HG03520 (cell line): ENCODE measurements around the gene THOP1.

Experiments
- ATAC-seq: cut with Tn5 transposase; IDR thresholded peaks from one replicate; pipeline ENCODE4 v1.9.1; 2021; ENCODE audit warnings: mild to moderate bottlenecking, moderate library complexity; ENCODE audit not compliant: unreplicated experiment

Gene THOP1

GRCh38 chr19:2802826-2803225 is 17.5 kb downstream of the THOP1 start:
- no peak for ATAC-seq

- ATAC-seq, result no peak
Observed at GRCh38 chr19:2803486-2804155, 18.3 kb downstream of the THOP1 start.

- ATAC-seq, result no peak
Observed at GRCh38 chr19:2804156-2805004, 19.1 kb downstream of the THOP1 start.

GRCh38 chr19:2805261-2805900 is 20.1 kb downstream of the THOP1 start:
- ATAC-seq, result no peak

- no peak for ATAC-seq
Observed at GRCh38 chr19:2805991-2806649, 20.8 kb downstream of the THOP1 start.

GRCh38 chr19:2806736-2807378 is 21.6 kb downstream of the THOP1 start:
- ATAC-seq, result no peak

GRCh38 chr19:2807379-2808128 is 22.3 kb downstream of the THOP1 start:
- no peak for ATAC-seq

- no peak for ATAC-seq
Observed at GRCh38 chr19:2808129-2808941, 23.0 kb downstream of the THOP1 start.

GRCh38 chr19:2809387-2810140 is 24.3 kb downstream of the THOP1 start:
- ATAC-seq, result no peak

GRCh38 chr19:2810141-2811091 is 25.1 kb downstream of the THOP1 start:
- no peak for ATAC-seq

- ATAC-seq, result no peak
Observed at GRCh38 chr19:2811221-2811722, 26.0 kb downstream of the THOP1 start.

GRCh38 chr19:2811735-2812413 is 26.6 kb downstream of the THOP1 start:
- no peak for ATAC-seq

- ATAC-seq, result no peak
Observed at GRCh38 chr19:2812414-2813234, 27.3 kb downstream of the THOP1 start.

GRCh38 chr19:2813235-2814160 is 28.2 kb downstream of the THOP1 start:
- no peak for ATAC-seq

- no peak for ATAC-seq
Observed at GRCh38 chr19:2814426-2814825, 29.1 kb downstream of the THOP1 start.
